K562 (cell line): ENCODE measurements around the gene GEMIN5. TPM values are rescaled to one million over a fixed set of nuclear protein-coding genes. Genes with fewer than 3 reads are reported as not detected.

ENCODE experiments used
- TRIM28 ChIP-seq: fragments of 450-650 bp; IDR thresholded peaks from 2 replicates; pipeline ENCODE4 v1.6.1; 2017
- polyA plus RNA-seq, 8 experiments: library from polyadenylated mRNA; depleted of rRNA in 4 of 8; stranded (reverse) in 5 of 8; unstranded in 3 of 8; fragments of >200 nt; fragmentation: Nextera tagmentation in 2 of 8; fragmentation: Illumina TruSeq in 1 of 8; extraction: Ambion mirVana in 2 of 8; extraction: Trizol in 1 of 8; gene quantifications; 2 replicates each; pipeline versions ENCODE4 v1.2.1 to v1.2.3, GENCODE V29; 2011 to 2014; ENCODE audit warnings: inconsistent platforms in 1 of 8, missing spikeins in 1 of 8
- total RNA-seq, 7 experiments: library from RNA; depleted of rRNA in 6 of 7; stranded (reverse); fragments of >200 nt in 6 of 7; fragmentation: Illumina TruSeq in 2 of 7; extraction: Trizol in 2 of 7; gene quantifications; 2 replicates each; pipeline versions ENCODE4 v1.2.1 to v1.2.3, GENCODE V29; 2011 to 2021; ENCODE audit warnings: low replicate concordance in 1 of 7
- TF ChIP-seq, protein P1 (sequence below), 2 experiments: fragments of 450-650 bp; formaldehyde crosslinking in 1 of 2; IDR thresholded peaks; 2 replicates each; pipeline versions ENCODE4 v1.4.0 to v1.6.1; 2014 to 2020; ENCODE audit warnings: mild to moderate bottlenecking in 2 of 2, borderline replicate concordance in 1 of 2, low read depth in 1 of 2
- TF ChIP-seq, protein P2 (sequence below), 2 experiments: fragments of 450-650 bp; IDR thresholded peaks; 2 replicates each; pipeline ENCODE4 v1.6.1; 2018; ENCODE audit warnings: mild to moderate bottlenecking in 2 of 2, low read depth in 1 of 2; ENCODE audit not compliant: partially characterized antibody in 2 of 2

GEMIN5 gene
- total and polyA plus RNA-seq, 9 of the 15 experiments (the other 6 are each of a cell fraction or from before 2014, with no cell fraction given): 10.3 to 48.2 (median 34.7) TPM

DNA sequence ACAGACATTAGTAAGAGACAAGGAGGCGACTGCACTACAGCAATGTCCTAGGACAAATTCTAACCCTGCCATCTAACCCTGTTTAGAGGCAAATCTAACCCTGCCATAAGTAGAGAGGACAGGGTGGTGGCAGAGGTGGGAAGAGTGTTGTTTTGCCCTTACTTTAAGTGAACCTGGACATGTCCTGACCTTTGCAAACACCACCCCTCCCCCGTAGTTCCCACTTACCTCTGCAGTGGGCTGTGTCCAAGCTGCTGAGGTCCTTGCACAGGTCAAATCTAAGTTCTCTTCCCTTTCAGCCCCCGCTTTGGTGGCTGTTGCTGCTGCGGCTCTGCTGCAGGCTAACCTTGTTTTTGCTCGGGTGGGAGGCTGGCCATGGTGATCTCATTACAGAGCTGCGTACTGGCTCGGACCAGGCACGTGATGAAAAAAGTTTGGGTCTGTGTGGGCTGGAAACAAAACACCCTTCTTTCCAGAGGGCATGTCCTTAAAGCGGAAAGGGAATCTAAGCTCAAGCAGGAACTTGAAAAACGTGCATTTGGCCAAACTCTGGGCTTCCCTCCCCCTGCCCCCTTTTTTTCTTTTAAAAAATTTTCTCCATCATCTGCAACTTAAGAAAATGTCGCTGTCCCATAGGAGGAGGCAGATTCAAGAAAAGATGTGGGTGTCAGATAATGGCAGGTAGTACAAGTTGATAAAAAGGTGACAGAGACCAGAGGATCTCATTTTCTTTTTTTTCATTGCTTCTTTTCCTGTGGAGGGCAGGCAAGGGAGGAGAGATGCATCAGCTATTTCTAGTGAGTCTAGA is 87.6 kb downstream of the GEMIN5 start, which contains the start of gene FAXDC2 (continued):
- TF ChIP-seq, protein P1, sequence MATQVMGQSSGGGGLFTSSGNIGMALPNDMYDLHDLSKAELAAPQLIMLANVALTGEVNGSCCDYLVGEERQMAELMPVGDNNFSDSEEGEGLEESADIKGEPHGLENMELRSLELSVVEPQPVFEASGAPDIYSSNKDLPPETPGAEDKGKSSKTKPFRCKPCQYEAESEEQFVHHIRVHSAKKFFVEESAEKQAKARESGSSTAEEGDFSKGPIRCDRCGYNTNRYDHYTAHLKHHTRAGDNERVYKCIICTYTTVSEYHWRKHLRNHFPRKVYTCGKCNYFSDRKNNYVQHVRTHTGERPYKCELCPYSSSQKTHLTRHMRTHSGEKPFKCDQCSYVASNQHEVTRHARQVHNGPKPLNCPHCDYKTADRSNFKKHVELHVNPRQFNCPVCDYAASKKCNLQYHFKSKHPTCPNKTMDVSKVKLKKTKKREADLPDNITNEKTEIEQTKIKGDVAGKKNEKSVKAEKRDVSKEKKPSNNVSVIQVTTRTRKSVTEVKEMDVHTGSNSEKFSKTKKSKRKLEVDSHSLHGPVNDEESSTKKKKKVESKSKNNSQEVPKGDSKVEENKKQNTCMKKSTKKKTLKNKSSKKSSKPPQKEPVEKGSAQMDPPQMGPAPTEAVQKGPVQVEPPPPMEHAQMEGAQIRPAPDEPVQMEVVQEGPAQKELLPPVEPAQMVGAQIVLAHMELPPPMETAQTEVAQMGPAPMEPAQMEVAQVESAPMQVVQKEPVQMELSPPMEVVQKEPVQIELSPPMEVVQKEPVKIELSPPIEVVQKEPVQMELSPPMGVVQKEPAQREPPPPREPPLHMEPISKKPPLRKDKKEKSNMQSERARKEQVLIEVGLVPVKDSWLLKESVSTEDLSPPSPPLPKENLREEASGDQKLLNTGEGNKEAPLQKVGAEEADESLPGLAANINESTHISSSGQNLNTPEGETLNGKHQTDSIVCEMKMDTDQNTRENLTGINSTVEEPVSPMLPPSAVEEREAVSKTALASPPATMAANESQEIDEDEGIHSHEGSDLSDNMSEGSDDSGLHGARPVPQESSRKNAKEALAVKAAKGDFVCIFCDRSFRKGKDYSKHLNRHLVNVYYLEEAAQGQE (IDR thresholded peaks at IDR 0.05; ENCODE audit: borderline replicate concordance): peak; percentile 39; the same call in 1 of the 2 replicates
- TF ChIP-seq, protein P1 (CRISPR knock-in tag; IDR thresholded peaks at IDR 0.05; ENCODE audit: low read depth): no peak
- TF ChIP-seq, protein P2, sequence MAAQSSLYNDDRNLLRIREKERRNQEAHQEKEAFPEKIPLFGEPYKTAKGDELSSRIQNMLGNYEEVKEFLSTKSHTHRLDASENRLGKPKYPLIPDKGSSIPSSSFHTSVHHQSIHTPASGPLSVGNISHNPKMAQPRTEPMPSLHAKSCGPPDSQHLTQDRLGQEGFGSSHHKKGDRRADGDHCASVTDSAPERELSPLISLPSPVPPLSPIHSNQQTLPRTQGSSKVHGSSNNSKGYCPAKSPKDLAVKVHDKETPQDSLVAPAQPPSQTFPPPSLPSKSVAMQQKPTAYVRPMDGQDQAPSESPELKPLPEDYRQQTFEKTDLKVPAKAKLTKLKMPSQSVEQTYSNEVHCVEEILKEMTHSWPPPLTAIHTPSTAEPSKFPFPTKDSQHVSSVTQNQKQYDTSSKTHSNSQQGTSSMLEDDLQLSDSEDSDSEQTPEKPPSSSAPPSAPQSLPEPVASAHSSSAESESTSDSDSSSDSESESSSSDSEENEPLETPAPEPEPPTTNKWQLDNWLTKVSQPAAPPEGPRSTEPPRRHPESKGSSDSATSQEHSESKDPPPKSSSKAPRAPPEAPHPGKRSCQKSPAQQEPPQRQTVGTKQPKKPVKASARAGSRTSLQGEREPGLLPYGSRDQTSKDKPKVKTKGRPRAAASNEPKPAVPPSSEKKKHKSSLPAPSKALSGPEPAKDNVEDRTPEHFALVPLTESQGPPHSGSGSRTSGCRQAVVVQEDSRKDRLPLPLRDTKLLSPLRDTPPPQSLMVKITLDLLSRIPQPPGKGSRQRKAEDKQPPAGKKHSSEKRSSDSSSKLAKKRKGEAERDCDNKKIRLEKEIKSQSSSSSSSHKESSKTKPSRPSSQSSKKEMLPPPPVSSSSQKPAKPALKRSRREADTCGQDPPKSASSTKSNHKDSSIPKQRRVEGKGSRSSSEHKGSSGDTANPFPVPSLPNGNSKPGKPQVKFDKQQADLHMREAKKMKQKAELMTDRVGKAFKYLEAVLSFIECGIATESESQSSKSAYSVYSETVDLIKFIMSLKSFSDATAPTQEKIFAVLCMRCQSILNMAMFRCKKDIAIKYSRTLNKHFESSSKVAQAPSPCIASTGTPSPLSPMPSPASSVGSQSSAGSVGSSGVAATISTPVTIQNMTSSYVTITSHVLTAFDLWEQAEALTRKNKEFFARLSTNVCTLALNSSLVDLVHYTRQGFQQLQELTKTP (IDR thresholded peaks at IDR 0.05; ENCODE audit: low read depth in 1 of 2, partially characterized antibody in 2 of 2): peak in 1 of 2 experiments; percentile 34
- TF ChIP-seq TRIM28: no peak
